Measurements from ENCODE around the gene PCBD1.

Gene PCBD1

GRCh38 chr10:70932392-70933196 is 44.2 kb upstream of the PCBD1 start:
- Histone ChIP-seq H4K20me1 (ENCODE audit: insufficient read depth, low read length) (no peaks in the 10 kb centered on the region), H3K4me3 (ENCODE audit: low read length) (no peak overlapping the region), H3K36me3 (replicated peaks; ENCODE audit: insufficient read depth, low read length) (no peaks in the 10 kb centered on the region), H3K27ac (ENCODE audit: low read length) (no peak overlapping the region), H3K9me2 (replicated peaks; ENCODE audit: insufficient read depth, low read length) (no peaks in the 10 kb centered on the region), H2AFZ (ENCODE audit: low read length) (no peak overlapping the region), H3K9me3 (replicated peaks; ENCODE audit: insufficient read depth, low read length) (no peaks in the 10 kb centered on the region), H3K79me2 (ENCODE audit: low read length) (no peaks in the 10 kb centered on the region), H3K4me1 (ENCODE audit: low read length) (no peaks in the 10 kb centered on the region), H3K9ac (ENCODE audit: low read length) (no peak overlapping the region), H3K27me3 (replicated peaks; ENCODE audit: insufficient read depth, low read length) (peaks cover 56% of the 10 kb centered on the region), H3F3A (ENCODE audit: insufficient read depth, low read length) (no peaks in the 10 kb centered on the region), H3K4me2 (ENCODE audit: low read depth, low read length) (no peak overlapping the region)
- no peak for DNase-seq
- no peak for TF ChIP-seq CTCF (IDR thresholded peaks at IDR 0.05; ENCODE audit: low read length)
- TF ChIP-seq EZH2phosphoT487 (IDR thresholded peaks at IDR 0.05; ENCODE audit: low read length) = no peak
- no peak for TF ChIP-seq EZH2 (optimal IDR thresholded peaks at IDR 0.05; ENCODE audit: low read depth, low read length)

GRCh38 chr10:70931168-70931815 is 42.9 kb upstream of the PCBD1 start:
- no peak for DNase-seq
- Histone ChIP-seq H3K36me3 (replicated peaks; ENCODE audit: insufficient read depth, low read length) (no peaks in the 10 kb centered on the region), H3K4me3 (ENCODE audit: low read length) (no peak overlapping the region), H3K9me2 (replicated peaks; ENCODE audit: insufficient read depth, low read length) (no peaks in the 10 kb centered on the region), H2AFZ (ENCODE audit: low read length) (no peak overlapping the region), H3K27ac (ENCODE audit: low read length) (no peak overlapping the region), H3F3A (ENCODE audit: insufficient read depth, low read length) (no peaks in the 10 kb centered on the region), H3K4me1 (ENCODE audit: low read length) (no peaks in the 10 kb centered on the region), H4K20me1 (ENCODE audit: insufficient read depth, low read length) (no peaks in the 10 kb centered on the region), H3K9ac (ENCODE audit: low read length) (no peak overlapping the region), H3K9me3 (replicated peaks; ENCODE audit: insufficient read depth, low read length) (no peaks in the 10 kb centered on the region), H3K79me2 (ENCODE audit: low read length) (no peaks in the 10 kb centered on the region), H3K4me2 (ENCODE audit: low read depth, low read length) (no peak overlapping the region), H3K27me3 (replicated peaks; ENCODE audit: insufficient read depth, low read length) (peaks cover 59% of the 10 kb centered on the region)
- TF ChIP-seq CTCF (IDR thresholded peaks at IDR 0.05; ENCODE audit: low read length) (no peak), EZH2 (optimal IDR thresholded peaks at IDR 0.05; ENCODE audit: low read depth, low read length) (no peak), EZH2phosphoT487 (IDR thresholded peaks at IDR 0.05; ENCODE audit: low read length) (no peak)

- H3K9ac ChIP-seq (ENCODE audit: low read length) = no peak overlapping the region
- no peaks in the 10 kb centered on the region for H3K79me2 ChIP-seq (ENCODE audit: low read length)
- H3K4me1 ChIP-seq (ENCODE audit: low read length) = no peaks in the 10 kb centered on the region
- no peak overlapping the region for H3K4me3 ChIP-seq (ENCODE audit: low read length)
- no peak overlapping the region for H2AFZ ChIP-seq (ENCODE audit: low read length)
- H3K27ac ChIP-seq (ENCODE audit: low read length) = no peak overlapping the region
- TF ChIP-seq EZH2phosphoT487 (IDR thresholded peaks at IDR 0.05; ENCODE audit: low read length) (no peak), CTCF (IDR thresholded peaks at IDR 0.05; ENCODE audit: low read length) (no peak), EZH2 (optimal IDR thresholded peaks at IDR 0.05; ENCODE audit: low read depth, low read length) (no peak)
- no peaks in the 10 kb centered on the region for H3K9me2 ChIP-seq (replicated peaks; ENCODE audit: insufficient read depth, low read length)
- no peaks in the 10 kb centered on the region for H3F3A ChIP-seq (ENCODE audit: insufficient read depth, low read length)
- H3K4me2 ChIP-seq (ENCODE audit: low read depth, low read length) = no peak overlapping the region
- H4K20me1 ChIP-seq (ENCODE audit: insufficient read depth, low read length) = no peaks in the 10 kb centered on the region
- H3K9me3 ChIP-seq (replicated peaks; ENCODE audit: insufficient read depth, low read length) = no peaks in the 10 kb centered on the region
- DNase-seq = no peak
- H3K27me3 ChIP-seq (replicated peaks; ENCODE audit: insufficient read depth, low read length) = peaks cover 56% of the 10 kb centered on the region
- H3K36me3 ChIP-seq (replicated peaks; ENCODE audit: insufficient read depth, low read length) = no peaks in the 10 kb centered on the region
These were observed 42.1 kb upstream of the PCBD1 start for GRCh38 chr10:70930263-70931000.

Measured in MM.1S (cell line).